Smooth muscle cell (in vitro differentiated cells): Measurements from ENCODE around the gene LACRT. TPM values are rescaled to one million over a fixed set of nuclear protein-coding genes. Genes with fewer than 3 reads are reported as not detected.

Experiments used
- DNase-seq: peaks from one replicate; lab custom pipeline; 2025; ENCODE audit not compliant: unreplicated experiment; lab: John Stamatoyannopoulos, UW
- H2AFZ ChIP-seq: fragments of 200-600 bp; sonication (generic); 2 replicates; pipeline ENCODE4 v1.6.0; 2016; ENCODE audit warnings: antibody characterized with exemption, low read depth, mild to moderate bottlenecking
- H3F3A ChIP-seq: fragments of 200-600 bp; sonication (generic); 2 replicates; pipeline ENCODE4 v1.6.0; 2017; ENCODE audit warnings: antibody characterized with exemption, low read depth
- H3K27ac ChIP-seq: fragments of 200-600 bp; sonication (generic); 2 replicates; pipeline ENCODE4 v1.5.1; 2016; ENCODE audit warnings: low read depth, mild to moderate bottlenecking
- H3K27me3 ChIP-seq: fragments of 200-600 bp; sonication (generic); 2 replicates; pipeline ENCODE4 v1.6.1; 2016; ENCODE audit warnings: low read depth, mild to moderate bottlenecking
- H3K36me3 ChIP-seq: fragments of 200-600 bp; sonication (generic); 2 replicates; pipeline ENCODE4 v1.5.1; 2016; ENCODE audit warnings: low read depth
- H3K4me1 ChIP-seq: fragments of 200-600 bp; sonication (generic); 2 replicates; pipeline ENCODE4 v1.5.1; 2016; ENCODE audit warnings: low read depth
- H3K4me2 ChIP-seq: fragments of 200-600 bp; sonication (generic); 2 replicates; pipeline ENCODE4 v1.6.0; 2016; ENCODE audit warnings: mild to moderate bottlenecking
- H3K4me3 ChIP-seq: fragments of 200-600 bp; sonication (generic); 2 replicates; pipeline ENCODE4 v1.5.1; 2016; ENCODE audit warnings: mild to moderate bottlenecking
- H3K79me2 ChIP-seq: fragments of 200-600 bp; sonication (generic); 2 replicates; pipeline ENCODE4 v1.6.0; 2016; ENCODE audit warnings: low read depth, mild to moderate bottlenecking
- H3K9ac ChIP-seq: fragments of 200-600 bp; sonication (generic); 2 replicates; pipeline ENCODE4 v1.6.0; 2016; ENCODE audit warnings: low read depth
- H3K9me3 ChIP-seq: fragments of 200-600 bp; sonication (generic); replicated peaks from 2 replicates; pipeline ENCODE4 v1.5.1; 2016; ENCODE audit warnings: low read depth
- H4K20me1 ChIP-seq: fragments of 200-600 bp; sonication (generic); 2 replicates; pipeline ENCODE4 v1.6.0; 2016; ENCODE audit warnings: low read depth
- WGBS: methylation state at CpG from one replicate; pipeline ENCODE4 v1.1.7; 2016; ENCODE audit warnings: low lambda C conversion rate; 5-methylcytosine and 5-hydroxymethylcytosine counted together
- polyA plus RNA-seq: library from polyadenylated mRNA; unstranded; fragments of >200 nt; fragmentation: Nextera tagmentation; extraction: Ambion mirVana; gene quantifications from 2 replicates; pipeline ENCODE4 v1.2.1, GENCODE V29; 2016
- total RNA-seq: library from RNA; depleted of rRNA; stranded (reverse); fragments of >200 nt; gene quantifications from 2 replicates; pipeline ENCODE4 v1.2.3, GENCODE V29; 2014
- TF ChIP-seq, protein P1 (sequence below): fragments of 200-600 bp; sonication (generic); IDR thresholded peaks from 2 replicates; pipeline ENCODE4 v1.5.1; 2017; ENCODE audit warnings: borderline replicate concordance, mild to moderate bottlenecking, antibody characterized with exemption; ENCODE audit not compliant: insufficient read depth, poor library complexity, severe bottlenecking

Gene LACRT
- total and polyA plus RNA-seq, 2 experiments from 2014 or later = not detected

DNA sequence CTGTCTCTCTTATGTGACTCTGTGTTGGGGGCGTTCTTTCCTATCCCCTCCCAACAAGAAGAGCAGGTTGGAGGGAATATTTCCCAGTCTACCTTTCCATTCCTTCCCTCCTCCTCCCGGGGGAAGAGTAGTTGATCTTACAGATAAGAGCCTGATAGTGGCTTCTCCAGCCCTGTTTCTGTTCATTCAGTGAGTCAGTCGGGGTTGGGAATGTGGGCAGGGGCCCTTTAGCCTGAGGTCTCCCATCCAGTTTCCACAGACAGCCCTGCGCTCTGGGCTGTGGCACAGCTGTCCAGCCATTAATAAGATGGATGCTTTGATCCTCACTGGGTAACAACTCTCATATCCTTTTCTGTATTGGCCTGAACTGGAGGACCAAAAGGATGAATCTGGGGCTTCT lies 28.1 kb downstream of the LACRT start:
- H3K27ac ChIP-seq = no peak overlapping the region
- H3K4me3 ChIP-seq = no peak overlapping the region
- no peaks in the 10 kb centered on the region for H3K79me2 ChIP-seq
- no peak overlapping the region for H2AFZ ChIP-seq
- H3K4me1 ChIP-seq = no peaks in the 10 kb centered on the region
- H4K20me1 ChIP-seq = no peaks in the 10 kb centered on the region
- no peak overlapping the region for H3K4me2 ChIP-seq
- WGBS = 46% methylated on average over 4 of the region's 4 CpGs
- H3K9ac ChIP-seq = no peak overlapping the region
- no peaks in the 10 kb centered on the region for H3F3A ChIP-seq
- peaks cover 6% of the 10 kb centered on the region for H3K27me3 ChIP-seq
- H3K9me3 ChIP-seq = no peaks in the 10 kb centered on the region
- DNase-seq = no peak
- H3K36me3 ChIP-seq = no peaks in the 10 kb centered on the region
- TF ChIP-seq, protein P1, sequence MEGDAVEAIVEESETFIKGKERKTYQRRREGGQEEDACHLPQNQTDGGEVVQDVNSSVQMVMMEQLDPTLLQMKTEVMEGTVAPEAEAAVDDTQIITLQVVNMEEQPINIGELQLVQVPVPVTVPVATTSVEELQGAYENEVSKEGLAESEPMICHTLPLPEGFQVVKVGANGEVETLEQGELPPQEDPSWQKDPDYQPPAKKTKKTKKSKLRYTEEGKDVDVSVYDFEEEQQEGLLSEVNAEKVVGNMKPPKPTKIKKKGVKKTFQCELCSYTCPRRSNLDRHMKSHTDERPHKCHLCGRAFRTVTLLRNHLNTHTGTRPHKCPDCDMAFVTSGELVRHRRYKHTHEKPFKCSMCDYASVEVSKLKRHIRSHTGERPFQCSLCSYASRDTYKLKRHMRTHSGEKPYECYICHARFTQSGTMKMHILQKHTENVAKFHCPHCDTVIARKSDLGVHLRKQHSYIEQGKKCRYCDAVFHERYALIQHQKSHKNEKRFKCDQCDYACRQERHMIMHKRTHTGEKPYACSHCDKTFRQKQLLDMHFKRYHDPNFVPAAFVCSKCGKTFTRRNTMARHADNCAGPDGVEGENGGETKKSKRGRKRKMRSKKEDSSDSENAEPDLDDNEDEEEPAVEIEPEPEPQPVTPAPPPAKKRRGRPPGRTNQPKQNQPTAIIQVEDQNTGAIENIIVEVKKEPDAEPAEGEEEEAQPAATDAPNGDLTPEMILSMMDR = no peak

DNA sequence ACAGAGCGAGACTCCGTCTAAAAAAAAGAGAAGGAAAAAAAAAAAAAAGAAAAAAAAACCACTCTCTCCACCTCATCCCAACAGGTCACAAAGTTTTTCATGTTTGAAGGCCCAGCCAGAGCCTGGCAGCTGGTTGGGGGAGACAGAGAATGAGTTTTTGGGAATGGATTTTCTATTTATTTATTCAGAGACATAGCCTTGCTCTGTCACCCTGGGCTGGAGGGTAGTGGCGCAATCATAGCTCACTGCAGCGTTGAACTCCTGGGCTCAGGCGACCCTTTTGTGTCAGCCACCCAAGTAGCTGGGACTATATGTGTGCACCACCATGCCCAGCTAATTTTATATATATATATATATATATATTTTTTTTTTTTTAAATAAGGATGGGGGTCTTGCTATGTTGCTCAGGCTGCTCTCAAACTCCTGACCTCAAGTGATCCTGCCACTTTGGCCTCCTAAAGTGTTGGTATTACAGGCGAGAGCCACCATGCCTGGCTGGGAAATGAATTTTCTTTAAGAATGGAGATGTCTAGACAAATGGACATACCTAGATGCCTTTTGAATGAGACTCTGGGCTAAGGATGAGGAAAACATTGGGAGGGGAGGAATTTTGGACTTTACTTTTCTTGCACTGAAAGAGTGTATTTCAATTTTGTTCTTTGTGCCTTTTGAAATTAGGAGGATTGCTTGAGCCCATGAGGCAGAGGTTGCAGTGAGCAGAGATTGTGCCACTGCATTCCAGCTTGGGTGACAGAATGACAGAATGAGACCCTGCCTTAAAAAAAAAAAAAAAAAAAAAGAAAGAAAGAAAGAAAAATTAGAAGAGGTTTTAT lies 29.3 kb downstream of the LACRT start:
- Histone ChIP-seq H3F3A (no peaks in the 10 kb centered on the region), H3K79me2 (no peaks in the 10 kb centered on the region), H3K36me3 (no peaks in the 10 kb centered on the region), H3K4me2 (no peak overlapping the region), H2AFZ (no peak overlapping the region), H3K4me3 (no peak overlapping the region), H3K9me3 (no peaks in the 10 kb centered on the region), H3K27ac (no peak overlapping the region), H4K20me1 (no peaks in the 10 kb centered on the region), H3K4me1 (no peaks in the 10 kb centered on the region), H3K27me3 (peaks cover 10% of the 10 kb centered on the region), H3K9ac (no peak overlapping the region)
- DNase-seq = no peak
- TF ChIP-seq, protein P1 = no peak
- 95% methylated on average over 5 of the region's 6 CpGs for WGBS

DNA sequence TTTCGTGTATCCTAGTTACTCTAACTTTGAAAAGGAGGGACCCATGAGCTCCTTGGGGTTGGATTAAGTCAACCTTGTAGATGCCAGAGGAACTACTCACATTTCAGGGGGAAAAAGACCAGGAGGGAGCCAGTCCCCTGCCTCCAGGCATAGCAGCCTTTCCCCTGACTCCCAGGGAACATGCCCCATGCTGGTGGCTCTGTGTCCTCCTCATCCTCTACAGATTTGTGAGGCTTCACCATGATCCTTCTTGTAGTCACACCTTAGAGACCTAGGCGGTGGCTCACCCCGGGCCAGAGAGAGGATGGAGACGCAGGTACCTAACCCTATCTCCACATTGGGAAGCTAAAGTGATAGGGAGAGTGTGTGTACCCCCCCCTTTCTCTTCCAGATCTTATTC lies 30.3 kb downstream of the LACRT start:
- Histone ChIP-seq H3K9ac (no peak overlapping the region), H3K36me3 (no peaks in the 10 kb centered on the region), H3K27ac (no peak overlapping the region), H3K79me2 (no peaks in the 10 kb centered on the region), H3K9me3 (no peaks in the 10 kb centered on the region), H3K27me3 (peaks cover 11% of the 10 kb centered on the region), H3K4me3 (no peak overlapping the region), H3K4me1 (no peaks in the 10 kb centered on the region), H4K20me1 (no peaks in the 10 kb centered on the region), H3K4me2 (no peak overlapping the region), H3F3A (no peaks in the 10 kb centered on the region), H2AFZ (no peak overlapping the region)
- DNase-seq = no peak
- TF ChIP-seq, protein P1 = no peak
- 94% methylated on average over 4 of the region's 4 CpGs for WGBS

DNA sequence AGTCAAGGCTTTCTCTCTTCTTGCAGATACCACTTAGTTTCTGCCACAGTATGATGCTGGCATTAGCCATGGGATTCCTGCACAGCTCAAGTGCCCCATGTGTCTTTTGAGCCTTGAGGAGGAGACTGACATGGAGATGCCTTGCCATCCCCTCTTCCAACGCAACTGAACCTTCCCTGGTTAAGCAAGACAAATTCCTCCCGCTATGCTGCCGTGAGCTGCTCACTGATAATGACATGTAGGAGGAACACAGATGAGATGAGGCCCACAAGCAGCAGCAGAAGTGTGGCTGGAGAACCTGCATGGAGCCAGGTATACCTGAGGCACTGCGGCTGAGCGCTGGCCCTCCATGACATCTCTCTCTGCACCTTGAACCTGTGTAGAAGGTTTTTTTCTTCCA lies 30.8 kb downstream of the LACRT start:
- H3K4me1 ChIP-seq = no peaks in the 10 kb centered on the region
- H4K20me1 ChIP-seq = no peaks in the 10 kb centered on the region
- no peak for DNase-seq
- TF ChIP-seq, protein P1 = no peak
- no peaks in the 10 kb centered on the region for H3K9me3 ChIP-seq
- no peak overlapping the region for H3K27ac ChIP-seq
- H3K79me2 ChIP-seq = no peaks in the 10 kb centered on the region
- H3K4me3 ChIP-seq = no peak overlapping the region
- H3F3A ChIP-seq = no peaks in the 10 kb centered on the region
- H3K4me2 ChIP-seq = no peak overlapping the region
- peaks cover 12% of the 10 kb centered on the region for H3K27me3 ChIP-seq
- H2AFZ ChIP-seq = no peak overlapping the region
- no peaks in the 10 kb centered on the region for H3K36me3 ChIP-seq
- 94% methylated on average over 5 of the region's 5 CpGs for WGBS
- H3K9ac ChIP-seq = no peak overlapping the region
